Measurements from ENCODE around the gene RASA4.
"Not testable (repeated sequence)": the region's sequence is repeated elsewhere in the genome, so short reads cannot be mapped to it uniquely, and the experiment has no call there.

RASA4 gene

DNA sequence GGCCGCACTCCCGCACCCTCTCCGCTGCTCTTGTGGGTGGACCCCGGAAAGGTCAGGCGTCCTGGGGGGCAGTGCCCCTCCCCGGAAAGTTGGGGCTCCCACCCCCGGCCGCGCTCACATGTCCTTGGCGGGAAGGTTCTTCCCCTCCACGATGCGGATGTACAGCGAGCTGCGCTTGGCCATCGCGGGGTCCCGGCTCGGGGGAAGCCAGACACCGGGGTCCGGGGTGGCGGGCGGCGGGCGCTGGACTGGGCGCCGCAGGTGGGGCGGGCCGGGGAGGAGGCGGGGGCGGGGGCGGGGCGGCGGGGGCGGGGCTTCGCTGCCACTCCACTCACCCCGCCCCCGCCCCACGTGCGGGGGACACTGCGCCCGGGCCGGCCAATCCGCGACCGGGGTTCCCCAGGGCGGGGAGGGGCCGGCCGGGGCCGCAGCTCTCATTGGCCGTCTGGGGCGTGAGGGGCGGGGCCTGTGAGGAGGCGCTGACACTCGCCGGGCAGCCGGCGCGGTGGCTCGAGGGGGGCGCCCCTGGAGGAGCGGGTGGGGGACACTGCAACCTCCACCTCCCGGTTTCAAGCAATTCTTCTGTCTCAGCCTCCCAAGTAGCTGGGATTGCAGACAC lies at the start of gene RASA4:
TSS of gene RASA4 (minus strand) at position 250 of the 619 bp plus-strand sequence. CDS start at position 183, 67 bp downstream.
- H4K20me1 ChIP-seq (ENCODE audit: insufficient read depth, low read length); H3K27me3 ChIP-seq (ENCODE audit: insufficient read depth, low read length); H3K4me1 ChIP-seq (ENCODE audit: insufficient read depth, low read length, severe bottlenecking); H3K9ac ChIP-seq (ENCODE audit: low read length); H3K27ac ChIP-seq (ENCODE audit: low read depth, low read length, poor library complexity, severe bottlenecking); H3K9me2 ChIP-seq (ENCODE audit: low read depth, low read length); H3F3A ChIP-seq (ENCODE audit: insufficient read depth, low read length); H2AFZ ChIP-seq (ENCODE audit: low read length); H3K36me3 ChIP-seq (ENCODE audit: insufficient read depth, low read length); H3K9me3 ChIP-seq (ENCODE audit: low read length); H3K79me2 ChIP-seq (ENCODE audit: insufficient read depth, low read length): not testable (repeated sequence)
- Histone ChIP-seq H3K4me2 (ENCODE audit: low read length) (peak within 1 kb of the TSS; percentile 48; the same call in 1 of the 2 replicates), H3K4me3 (ENCODE audit: low read depth, low read length, poor library complexity, severe bottlenecking) (peak within 1 kb of the TSS; percentile 47)

DNA sequence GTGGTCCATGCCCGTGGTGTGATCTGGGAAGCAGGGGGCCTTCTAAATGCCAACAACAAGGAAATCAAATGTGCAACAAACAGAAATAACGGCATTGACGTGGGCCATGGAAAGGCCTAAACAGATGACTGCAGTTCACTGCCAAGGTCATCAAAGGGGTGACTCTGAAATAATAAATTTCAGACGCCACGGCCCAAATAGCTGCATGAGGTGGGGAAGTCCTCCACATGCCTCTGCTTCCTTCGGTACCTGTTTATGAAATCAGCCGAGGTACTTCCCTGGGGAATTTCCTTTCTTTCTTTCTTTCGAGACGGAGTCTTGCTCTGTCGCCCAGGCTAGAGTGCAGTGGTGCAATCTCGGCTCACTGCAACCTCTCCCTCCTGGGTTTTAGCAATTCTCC lies 48.2 kb upstream of the RASA4 start:
- H4K20me1 ChIP-seq (ENCODE audit: insufficient read depth, low read length); H3K36me3 ChIP-seq (ENCODE audit: insufficient read depth, low read length); H3K27me3 ChIP-seq (ENCODE audit: insufficient read depth, low read length); H3K4me3 ChIP-seq (ENCODE audit: low read depth, low read length, poor library complexity, severe bottlenecking); H3K4me1 ChIP-seq (ENCODE audit: insufficient read depth, low read length, severe bottlenecking); H3K9ac ChIP-seq (ENCODE audit: low read length); H3K79me2 ChIP-seq (ENCODE audit: insufficient read depth, low read length); H3F3A ChIP-seq (ENCODE audit: insufficient read depth, low read length); H2AFZ ChIP-seq (ENCODE audit: low read length); H3K27ac ChIP-seq (ENCODE audit: low read depth, low read length, poor library complexity, severe bottlenecking); H3K9me3 ChIP-seq (ENCODE audit: low read length); H3K9me2 ChIP-seq (ENCODE audit: low read depth, low read length); H3K4me2 ChIP-seq (ENCODE audit: low read length): not testable (repeated sequence)

- H4K20me1 ChIP-seq (ENCODE audit: insufficient read depth, low read length); H3K4me3 ChIP-seq (ENCODE audit: low read depth, low read length, poor library complexity, severe bottlenecking); H3K79me2 ChIP-seq (ENCODE audit: insufficient read depth, low read length); H3F3A ChIP-seq (ENCODE audit: insufficient read depth, low read length); H3K4me1 ChIP-seq (ENCODE audit: insufficient read depth, low read length, severe bottlenecking); H3K9me3 ChIP-seq (ENCODE audit: low read length); H3K4me2 ChIP-seq (ENCODE audit: low read length); H3K9me2 ChIP-seq (ENCODE audit: low read depth, low read length); H3K36me3 ChIP-seq (ENCODE audit: insufficient read depth, low read length); H3K27ac ChIP-seq (ENCODE audit: low read depth, low read length, poor library complexity, severe bottlenecking); H2AFZ ChIP-seq (ENCODE audit: low read length); H3K9ac ChIP-seq (ENCODE audit: low read length); H3K27me3 ChIP-seq (ENCODE audit: insufficient read depth, low read length): not testable (repeated sequence)
Observed at GRCh38 chr7:102649924-102650323, 33.4 kb upstream of the RASA4 start, which contains the start of gene SPDYE2B. TSS of gene SPDYE2B (plus strand) at chr7:102650319. CDS start at chr7:102652349, 2,030 bp downstream.

GRCh38 chr7:102647813-102648212 lies 31.3 kb upstream of the RASA4 start:
- H3K79me2 ChIP-seq (ENCODE audit: insufficient read depth, low read length); H3K27me3 ChIP-seq (ENCODE audit: insufficient read depth, low read length); H3K4me1 ChIP-seq (ENCODE audit: insufficient read depth, low read length, severe bottlenecking); H3K9ac ChIP-seq (ENCODE audit: low read length); H3K4me2 ChIP-seq (ENCODE audit: low read length); H2AFZ ChIP-seq (ENCODE audit: low read length); H3F3A ChIP-seq (ENCODE audit: insufficient read depth, low read length); H3K27ac ChIP-seq (ENCODE audit: low read depth, low read length, poor library complexity, severe bottlenecking); H3K36me3 ChIP-seq (ENCODE audit: insufficient read depth, low read length); H3K9me2 ChIP-seq (ENCODE audit: low read depth, low read length); H4K20me1 ChIP-seq (ENCODE audit: insufficient read depth, low read length); H3K4me3 ChIP-seq (ENCODE audit: low read depth, low read length, poor library complexity, severe bottlenecking); H3K9me3 ChIP-seq (ENCODE audit: low read length): not testable (repeated sequence)

- not testable (repeated sequence) for H4K20me1 ChIP-seq (ENCODE audit: insufficient read depth, low read length); H3K79me2 ChIP-seq (ENCODE audit: insufficient read depth, low read length); H3K27ac ChIP-seq (ENCODE audit: low read depth, low read length, poor library complexity, severe bottlenecking); H3K9me3 ChIP-seq (ENCODE audit: low read length); H3K27me3 ChIP-seq (ENCODE audit: insufficient read depth, low read length); H3F3A ChIP-seq (ENCODE audit: insufficient read depth, low read length); H3K36me3 ChIP-seq (ENCODE audit: insufficient read depth, low read length); H3K9ac ChIP-seq (ENCODE audit: low read length); H3K4me2 ChIP-seq (ENCODE audit: low read length); H3K4me1 ChIP-seq (ENCODE audit: insufficient read depth, low read length, severe bottlenecking); H3K4me3 ChIP-seq (ENCODE audit: low read depth, low read length, poor library complexity, severe bottlenecking); H3K9me2 ChIP-seq (ENCODE audit: low read depth, low read length); H2AFZ ChIP-seq (ENCODE audit: low read length)
Observed at GRCh38 chr7:102643404-102643803, 26.8 kb upstream of the RASA4 start.

- not testable (repeated sequence) for H3K4me1 ChIP-seq (ENCODE audit: insufficient read depth, low read length, severe bottlenecking); H3K36me3 ChIP-seq (ENCODE audit: insufficient read depth, low read length); H3K4me3 ChIP-seq (ENCODE audit: low read depth, low read length, poor library complexity, severe bottlenecking); H3K4me2 ChIP-seq (ENCODE audit: low read length); H3F3A ChIP-seq (ENCODE audit: insufficient read depth, low read length); H3K27me3 ChIP-seq (ENCODE audit: insufficient read depth, low read length); H3K27ac ChIP-seq (ENCODE audit: low read depth, low read length, poor library complexity, severe bottlenecking); H2AFZ ChIP-seq (ENCODE audit: low read length); H3K79me2 ChIP-seq (ENCODE audit: insufficient read depth, low read length); H3K9me3 ChIP-seq (ENCODE audit: low read length); H3K9me2 ChIP-seq (ENCODE audit: low read depth, low read length); H3K9ac ChIP-seq (ENCODE audit: low read length); H4K20me1 ChIP-seq (ENCODE audit: insufficient read depth, low read length)
Observed at GRCh38 chr7:102642691-102643090, 26.1 kb upstream of the RASA4 start, which contains the start of gene UPK3BL1. TSS of gene UPK3BL1 (minus strand) at chr7:102642791. CDS start at chr7:102642741, 50 bp downstream.

GRCh38 chr7:102638848-102639247 lies 22.3 kb upstream of the RASA4 start:
- not testable (repeated sequence) for H3K27ac ChIP-seq (ENCODE audit: low read depth, low read length, poor library complexity, severe bottlenecking); H3K9ac ChIP-seq (ENCODE audit: low read length); H3F3A ChIP-seq (ENCODE audit: insufficient read depth, low read length); H4K20me1 ChIP-seq (ENCODE audit: insufficient read depth, low read length); H3K4me3 ChIP-seq (ENCODE audit: low read depth, low read length, poor library complexity, severe bottlenecking); H3K9me2 ChIP-seq (ENCODE audit: low read depth, low read length); H3K36me3 ChIP-seq (ENCODE audit: insufficient read depth, low read length); H3K79me2 ChIP-seq (ENCODE audit: insufficient read depth, low read length); H3K9me3 ChIP-seq (ENCODE audit: low read length); H3K4me2 ChIP-seq (ENCODE audit: low read length); H3K4me1 ChIP-seq (ENCODE audit: insufficient read depth, low read length, severe bottlenecking); H3K27me3 ChIP-seq (ENCODE audit: insufficient read depth, low read length); H2AFZ ChIP-seq (ENCODE audit: low read length)

GRCh38 chr7:102636956-102637355 lies 20.4 kb upstream of the RASA4 start:
- H3K36me3 ChIP-seq (ENCODE audit: insufficient read depth, low read length); H3K9me3 ChIP-seq (ENCODE audit: low read length); H3K4me2 ChIP-seq (ENCODE audit: low read length); H3K9ac ChIP-seq (ENCODE audit: low read length); H4K20me1 ChIP-seq (ENCODE audit: insufficient read depth, low read length); H3K79me2 ChIP-seq (ENCODE audit: insufficient read depth, low read length); H3F3A ChIP-seq (ENCODE audit: insufficient read depth, low read length); H3K9me2 ChIP-seq (ENCODE audit: low read depth, low read length); H3K27ac ChIP-seq (ENCODE audit: low read depth, low read length, poor library complexity, severe bottlenecking); H3K4me1 ChIP-seq (ENCODE audit: insufficient read depth, low read length, severe bottlenecking); H3K27me3 ChIP-seq (ENCODE audit: insufficient read depth, low read length); H2AFZ ChIP-seq (ENCODE audit: low read length); H3K4me3 ChIP-seq (ENCODE audit: low read depth, low read length, poor library complexity, severe bottlenecking): not testable (repeated sequence)

Measured in OCI-LY1 (cell line).